Liver (tissue), 9 donors: ENCODE results near the gene RBM38. TPM values are rescaled to one million over a fixed set of nuclear protein-coding genes. Genes with fewer than 3 reads are reported as not detected.

Source experiments
- DNase-seq: peaks from one replicate; pipeline ENCODE4 v3.0.0-alpha.2; 2017; ENCODE audit warnings: low spot score
- H3K27ac ChIP-seq, 2 donors: one replicate each; pipeline ENCODE4 v1.7.0; 2013; ENCODE audit warnings: inconsistent platforms in 2 of 2, low read length in 2 of 2, control low read depth in 1 of 2, low read depth in 1 of 2, mild to moderate bottlenecking in 1 of 2
- H3K27me3 ChIP-seq, 4 donors: one replicate each; pipeline versions ENCODE4 v1.6.1 to v1.7.0; 2013; ENCODE audit warnings: low read length in 3 of 4, inconsistent platforms in 1 of 4, mild to moderate bottlenecking in 1 of 4, moderate library complexity in 1 of 4; ENCODE audit not compliant: control insufficient read depth in 4 of 4, insufficient read depth in 4 of 4
- H3K36me3 ChIP-seq, 4 donors: one replicate each; pipeline versions ENCODE4 v1.6.1 to v1.7.0; 2013; ENCODE audit warnings: low read length in 3 of 4, mild to moderate bottlenecking in 3 of 4, low read depth in 1 of 4, moderate library complexity in 1 of 4; ENCODE audit not compliant: control insufficient read depth in 4 of 4, insufficient read depth in 3 of 4
- H3K4me1 ChIP-seq, 4 donors: one replicate each; pipeline versions ENCODE4 v1.6.1 to v1.7.0; 2013; ENCODE audit warnings: low read length in 3 of 4, mild to moderate bottlenecking in 3 of 4, moderate library complexity in 1 of 4; ENCODE audit not compliant: control insufficient read depth in 4 of 4, insufficient read depth in 4 of 4
- H3K4me3 ChIP-seq, 3 donors: one replicate each; pipeline versions ENCODE4 v1.6.1 to v1.7.0; 2013; ENCODE audit warnings: low read length in 3 of 3, control low read depth in 1 of 3, low read depth in 1 of 3, mild to moderate bottlenecking in 1 of 3
- H3K9ac ChIP-seq, 2 donors: one replicate each; pipeline ENCODE4 v1.7.0; 2013; ENCODE audit warnings: low read length in 2 of 2, mild to moderate bottlenecking in 2 of 2, moderate library complexity in 2 of 2, control low read depth in 1 of 2, low read depth in 1 of 2
- H3K9me3 ChIP-seq, 4 donors: one replicate each; pipeline versions ENCODE4 v1.6.1 to v1.7.0; 2013; ENCODE audit warnings: low read length in 3 of 4; ENCODE audit not compliant: control insufficient read depth in 4 of 4
- EGR1 ChIP-seq, 2 donors: IDR thresholded peaks; 2 replicates each; pipeline ENCODE4 v1.6.1; 2016 to 2018; ENCODE audit warnings: antibody characterized with exemption in 2 of 2, low read depth in 2 of 2
- FOXA1 ChIP-seq: IDR thresholded peaks from 2 replicates; pipeline ENCODE4 v1.6.1; 2016; ENCODE audit warnings: antibody characterized with exemption
- FOXA2 ChIP-seq: IDR thresholded peaks from 2 replicates; pipeline ENCODE4 v1.6.1; 2016; ENCODE audit warnings: antibody characterized with exemption
- GABPA ChIP-seq, 2 donors: IDR thresholded peaks in 1 of 2; conservative IDR thresholded peaks in 1 of 2; 2 replicates each; pipeline ENCODE4 v1.6.1; 2016; ENCODE audit warnings: antibody characterized with exemption in 2 of 2, mild to moderate bottlenecking in 1 of 2, moderate library complexity in 1 of 2
- HNF4A ChIP-seq, 2 donors: conservative IDR thresholded peaks; 2 replicates each; pipeline ENCODE4 v1.6.1; 2016; ENCODE audit warnings: antibody characterized with exemption in 2 of 2, mild to moderate bottlenecking in 2 of 2
- HNF4G ChIP-seq: IDR thresholded peaks from 2 replicates; pipeline ENCODE4 v1.6.1; 2016; ENCODE audit warnings: antibody characterized with exemption
- JUND ChIP-seq, 2 donors: IDR thresholded peaks; 2 replicates each; pipeline ENCODE4 v1.6.1; 2016; ENCODE audit warnings: antibody characterized with exemption in 2 of 2
- NR2F2 ChIP-seq: IDR thresholded peaks from 2 replicates; pipeline ENCODE4 v1.6.1; 2016; ENCODE audit warnings: antibody characterized with exemption
- RAD21 ChIP-seq, 2 donors: IDR thresholded peaks; 2 replicates each; pipeline ENCODE4 v1.6.1; 2016; ENCODE audit warnings: antibody characterized with exemption in 2 of 2, mild to moderate bottlenecking in 2 of 2
- RXRA ChIP-seq, 2 donors: IDR thresholded peaks; 2 replicates each; pipeline ENCODE4 v1.6.1; 2017 to 2018; ENCODE audit warnings: antibody characterized with exemption in 2 of 2, mild to moderate bottlenecking in 1 of 2
- SP1 ChIP-seq: IDR thresholded peaks from 2 replicates; pipeline ENCODE4 v1.6.1; 2018; ENCODE audit warnings: antibody characterized with exemption, mild to moderate bottlenecking
- TAF1 ChIP-seq: conservative IDR thresholded peaks from 2 replicates; pipeline ENCODE4 v1.6.1; 2016; ENCODE audit warnings: antibody characterized with exemption, mild to moderate bottlenecking
- YY1 ChIP-seq: IDR thresholded peaks from 2 replicates; pipeline ENCODE4 v1.6.1; 2016; ENCODE audit warnings: antibody characterized with exemption, mild to moderate bottlenecking
- WGBS: extraction: QIAGEN DNeasy Blood & Tissue Kit; methylation state at CpG from one replicate; pipeline ENCODE4 v1.1.7; 2013; 5-methylcytosine and 5-hydroxymethylcytosine counted together
- polyA plus RNA-seq, 2 donors: library from polyadenylated mRNA; stranded (reverse) in 1 of 2; unstranded in 1 of 2; fragments of 200-250 nt in 1 of 2; fragments of >200 nt in 1 of 2; fragmentation: Nextera tagmentation in 1 of 2; extraction: Ambion mirVana in 1 of 2; gene quantifications; one replicate each; pipeline versions ENCODE4 v1.2.1 to v1.2.3, GENCODE V29; 2013 to 2015
- total RNA-seq, 2 donors: library from RNA; depleted of rRNA; stranded (reverse); fragments of >200 nt; gene quantifications; one replicate each; pipeline ENCODE4 v1.2.3, GENCODE V29; 2014
- TF ChIP-seq, protein P1 (sequence below): IDR thresholded peaks from 2 replicates; pipeline ENCODE4 v1.6.1; 2016; ENCODE audit warnings: antibody characterized with exemption
- TF ChIP-seq, protein P2 (sequence below): IDR thresholded peaks from 2 replicates; pipeline ENCODE4 v1.6.1; 2016; ENCODE audit warnings: antibody characterized with exemption
- TF ChIP-seq, protein P3 (sequence below): fragments of 150-350 bp; IDR thresholded peaks from 2 replicates; pipeline ENCODE4 v1.5.1; 2017; ENCODE audit warnings: improper control_type of control experiment, low read depth, low read length; ENCODE audit not compliant: missing input control
- TF ChIP-seq, protein P4 (sequence below): IDR thresholded peaks from 2 replicates; pipeline ENCODE4 v1.6.1; 2016; ENCODE audit warnings: antibody characterized with exemption, mild to moderate bottlenecking
- TF ChIP-seq, protein P5 (sequence below): IDR thresholded peaks from 2 replicates; pipeline ENCODE4 v1.6.1; 2016; ENCODE audit warnings: antibody characterized with exemption
- donor health status: healthy.
- donor health status: healthy.
- donor health status: healthy.
- donor health status: healthy.
- donor health status: healthy.

The RBM38 gene
- total and polyA plus RNA-seq, 4 donors, result 1.4 to 258 (median 6.0) TPM

DNA sequence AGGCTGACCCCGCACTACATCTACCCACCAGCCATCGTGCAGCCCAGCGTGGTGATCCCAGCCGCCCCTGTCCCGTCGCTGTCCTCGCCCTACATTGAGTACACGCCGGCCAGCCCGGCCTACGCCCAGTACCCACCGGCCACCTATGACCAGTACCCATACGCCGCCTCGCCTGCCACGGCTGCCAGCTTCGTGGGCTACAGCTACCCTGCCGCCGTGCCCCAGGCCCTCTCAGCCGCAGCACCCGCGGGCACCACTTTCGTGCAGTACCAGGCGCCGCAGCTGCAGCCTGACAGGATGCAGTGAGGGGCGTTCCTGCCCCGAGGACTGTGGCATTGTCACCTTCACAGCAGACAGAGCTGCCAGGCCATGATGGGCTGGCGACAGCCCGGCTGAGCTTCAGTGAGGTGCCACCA, 16.4 kb downstream of the RBM38 start:
- H3K9ac ChIP-seq, result no peak overlapping the region
- 97% methylated on average over 29 of the region's 29 CpGs for WGBS
- H3K9me3 ChIP-seq, result no peaks in the 10 kb centered on the region
- no peak for DNase-seq
- no peaks in the 10 kb centered on the region for H3K27me3 ChIP-seq
- TF ChIP-seq HNF4G (no peak), FOXA2 (no peak), GABPA (IDR thresholded peaks at IDR 0.05 in 1 of 2, conservative IDR thresholded peaks at IDR 0.05 in 1 of 2) (no peak), TAF1 (no peak), YY1 (no peak), SP1 (no peak), NR2F2 (no peak), RXRA (IDR thresholded peaks at IDR 0.05) (no peak), RAD21 (IDR thresholded peaks at IDR 0.05) (no peak), JUND (IDR thresholded peaks at IDR 0.05) (no peak), HNF4A (conservative IDR thresholded peaks at IDR 0.05) (no peak), EGR1 (IDR thresholded peaks at IDR 0.05; ENCODE audit: low read depth in 2 of 2) (no peak)
- TF ChIP-seq, protein P1, sequence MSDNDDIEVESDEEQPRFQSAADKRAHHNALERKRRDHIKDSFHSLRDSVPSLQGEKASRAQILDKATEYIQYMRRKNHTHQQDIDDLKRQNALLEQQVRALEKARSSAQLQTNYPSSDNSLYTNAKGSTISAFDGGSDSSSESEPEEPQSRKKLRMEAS, result no peak
- TF ChIP-seq, protein P2, sequence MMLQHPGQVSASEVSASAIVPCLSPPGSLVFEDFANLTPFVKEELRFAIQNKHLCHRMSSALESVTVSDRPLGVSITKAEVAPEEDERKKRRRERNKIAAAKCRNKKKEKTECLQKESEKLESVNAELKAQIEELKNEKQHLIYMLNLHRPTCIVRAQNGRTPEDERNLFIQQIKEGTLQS, result no peak
- TF ChIP-seq, protein P3, sequence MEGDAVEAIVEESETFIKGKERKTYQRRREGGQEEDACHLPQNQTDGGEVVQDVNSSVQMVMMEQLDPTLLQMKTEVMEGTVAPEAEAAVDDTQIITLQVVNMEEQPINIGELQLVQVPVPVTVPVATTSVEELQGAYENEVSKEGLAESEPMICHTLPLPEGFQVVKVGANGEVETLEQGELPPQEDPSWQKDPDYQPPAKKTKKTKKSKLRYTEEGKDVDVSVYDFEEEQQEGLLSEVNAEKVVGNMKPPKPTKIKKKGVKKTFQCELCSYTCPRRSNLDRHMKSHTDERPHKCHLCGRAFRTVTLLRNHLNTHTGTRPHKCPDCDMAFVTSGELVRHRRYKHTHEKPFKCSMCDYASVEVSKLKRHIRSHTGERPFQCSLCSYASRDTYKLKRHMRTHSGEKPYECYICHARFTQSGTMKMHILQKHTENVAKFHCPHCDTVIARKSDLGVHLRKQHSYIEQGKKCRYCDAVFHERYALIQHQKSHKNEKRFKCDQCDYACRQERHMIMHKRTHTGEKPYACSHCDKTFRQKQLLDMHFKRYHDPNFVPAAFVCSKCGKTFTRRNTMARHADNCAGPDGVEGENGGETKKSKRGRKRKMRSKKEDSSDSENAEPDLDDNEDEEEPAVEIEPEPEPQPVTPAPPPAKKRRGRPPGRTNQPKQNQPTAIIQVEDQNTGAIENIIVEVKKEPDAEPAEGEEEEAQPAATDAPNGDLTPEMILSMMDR, result no peak
- TF ChIP-seq, protein P4, sequence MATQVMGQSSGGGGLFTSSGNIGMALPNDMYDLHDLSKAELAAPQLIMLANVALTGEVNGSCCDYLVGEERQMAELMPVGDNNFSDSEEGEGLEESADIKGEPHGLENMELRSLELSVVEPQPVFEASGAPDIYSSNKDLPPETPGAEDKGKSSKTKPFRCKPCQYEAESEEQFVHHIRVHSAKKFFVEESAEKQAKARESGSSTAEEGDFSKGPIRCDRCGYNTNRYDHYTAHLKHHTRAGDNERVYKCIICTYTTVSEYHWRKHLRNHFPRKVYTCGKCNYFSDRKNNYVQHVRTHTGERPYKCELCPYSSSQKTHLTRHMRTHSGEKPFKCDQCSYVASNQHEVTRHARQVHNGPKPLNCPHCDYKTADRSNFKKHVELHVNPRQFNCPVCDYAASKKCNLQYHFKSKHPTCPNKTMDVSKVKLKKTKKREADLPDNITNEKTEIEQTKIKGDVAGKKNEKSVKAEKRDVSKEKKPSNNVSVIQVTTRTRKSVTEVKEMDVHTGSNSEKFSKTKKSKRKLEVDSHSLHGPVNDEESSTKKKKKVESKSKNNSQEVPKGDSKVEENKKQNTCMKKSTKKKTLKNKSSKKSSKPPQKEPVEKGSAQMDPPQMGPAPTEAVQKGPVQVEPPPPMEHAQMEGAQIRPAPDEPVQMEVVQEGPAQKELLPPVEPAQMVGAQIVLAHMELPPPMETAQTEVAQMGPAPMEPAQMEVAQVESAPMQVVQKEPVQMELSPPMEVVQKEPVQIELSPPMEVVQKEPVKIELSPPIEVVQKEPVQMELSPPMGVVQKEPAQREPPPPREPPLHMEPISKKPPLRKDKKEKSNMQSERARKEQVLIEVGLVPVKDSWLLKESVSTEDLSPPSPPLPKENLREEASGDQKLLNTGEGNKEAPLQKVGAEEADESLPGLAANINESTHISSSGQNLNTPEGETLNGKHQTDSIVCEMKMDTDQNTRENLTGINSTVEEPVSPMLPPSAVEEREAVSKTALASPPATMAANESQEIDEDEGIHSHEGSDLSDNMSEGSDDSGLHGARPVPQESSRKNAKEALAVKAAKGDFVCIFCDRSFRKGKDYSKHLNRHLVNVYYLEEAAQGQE, result no peak
- no peak overlapping the region for H3K4me3 ChIP-seq
- H3K27ac ChIP-seq, result no peak overlapping the region
- H3K4me1 ChIP-seq, result no peaks in the 10 kb centered on the region
- peaks cover 5 to 29% (median 8%) of the 10 kb centered on the region in 4 donors for H3K36me3 ChIP-seq

DNA sequence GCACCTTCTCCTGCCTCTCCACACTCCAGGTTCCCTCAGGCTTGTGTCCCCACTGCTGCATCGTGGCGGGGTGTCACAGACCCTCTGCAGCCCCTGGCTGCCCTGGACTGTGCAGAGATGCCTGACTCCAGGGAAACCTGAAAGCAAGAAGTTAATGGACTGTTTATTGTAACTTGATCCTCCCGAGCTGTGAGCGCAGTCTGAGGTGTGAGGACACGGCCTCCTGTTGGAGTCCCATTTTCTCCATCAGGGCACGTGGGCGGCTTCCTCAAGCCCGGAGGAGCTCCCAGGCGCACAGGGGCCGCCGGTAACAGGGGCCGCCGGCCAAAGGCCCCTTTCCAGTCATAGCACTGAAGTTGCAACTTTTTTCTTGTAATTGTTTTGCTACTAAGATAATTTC, 16.9 kb downstream of the RBM38 start:
- DNase-seq, result no peak
- Histone ChIP-seq H3K27me3 (no peaks in the 10 kb centered on the region), H3K9me3 (no peaks in the 10 kb centered on the region), H3K4me1 (no peaks in the 10 kb centered on the region), H3K36me3 (peaks cover 5 to 29% (median 8%) of the 10 kb centered on the region in 4 donors), H3K27ac (no peak overlapping the region), H3K9ac (no peak overlapping the region), H3K4me3 (no peak overlapping the region)
- 93% methylated on average over 13 of the region's 13 CpGs for WGBS
- TF ChIP-seq RAD21 (IDR thresholded peaks at IDR 0.05), result no peak
- TF ChIP-seq, protein P1, result no peak
- TF ChIP-seq, protein P5, sequence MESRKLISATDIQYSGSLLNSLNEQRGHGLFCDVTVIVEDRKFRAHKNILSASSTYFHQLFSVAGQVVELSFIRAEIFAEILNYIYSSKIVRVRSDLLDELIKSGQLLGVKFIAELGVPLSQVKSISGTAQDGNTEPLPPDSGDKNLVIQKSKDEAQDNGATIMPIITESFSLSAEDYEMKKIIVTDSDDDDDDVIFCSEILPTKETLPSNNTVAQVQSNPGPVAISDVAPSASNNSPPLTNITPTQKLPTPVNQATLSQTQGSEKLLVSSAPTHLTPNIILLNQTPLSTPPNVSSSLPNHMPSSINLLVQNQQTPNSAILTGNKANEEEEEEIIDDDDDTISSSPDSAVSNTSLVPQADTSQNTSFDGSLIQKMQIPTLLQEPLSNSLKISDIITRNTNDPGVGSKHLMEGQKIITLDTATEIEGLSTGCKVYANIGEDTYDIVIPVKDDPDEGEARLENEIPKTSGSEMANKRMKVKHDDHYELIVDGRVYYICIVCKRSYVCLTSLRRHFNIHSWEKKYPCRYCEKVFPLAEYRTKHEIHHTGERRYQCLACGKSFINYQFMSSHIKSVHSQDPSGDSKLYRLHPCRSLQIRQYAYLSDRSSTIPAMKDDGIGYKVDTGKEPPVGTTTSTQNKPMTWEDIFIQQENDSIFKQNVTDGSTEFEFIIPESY, result no peak
- TF ChIP-seq NR2F2, result no peak
- no peak for TF ChIP-seq HNF4A (conservative IDR thresholded peaks at IDR 0.05)
- no peak for TF ChIP-seq YY1
- TF ChIP-seq EGR1 (IDR thresholded peaks at IDR 0.05; ENCODE audit: low read depth in 2 of 2), result no peak
- no peak for TF ChIP-seq JUND (IDR thresholded peaks at IDR 0.05)
- TF ChIP-seq TAF1, result no peak
- TF ChIP-seq GABPA (IDR thresholded peaks at IDR 0.05 in 1 of 2, conservative IDR thresholded peaks at IDR 0.05 in 1 of 2), result no peak
- no peak for TF ChIP-seq FOXA1
- TF ChIP-seq RXRA (IDR thresholded peaks at IDR 0.05), result no peak
- no peak for TF ChIP-seq SP1
- no peak for TF ChIP-seq FOXA2
- TF ChIP-seq, protein P3, result no peak
- no peak for TF ChIP-seq HNF4G
